Endothelial cell of umbilical vein (primary cell): ENCODE measurements around the gene OPN1SW. TPM values are rescaled to one million over a fixed set of nuclear protein-coding genes. Genes with fewer than 3 reads are reported as not detected.

Experiments
- BruUV-seq: library from RNA; stranded (reverse); fragments of 400-500 nt; replicated peaks from 2 replicates; lab custom pipeline; 2021; lab: Mats Ljungman, UMichigan
- CTCF ChIA-PET: fragments of 300-600, 350-600 bp; sonication (Branson Sonifier 250); formaldehyde crosslinking; loops from one replicate; lab custom pipeline; 2021; ENCODE audit warnings: antibody characterized with exemption, inconsistent platforms; lab: Charles Lee
- POLR2A ChIA-PET: fragments of 300-600, 350-600 bp; sonication (Branson Sonifier 250); formaldehyde crosslinking; loops from one replicate; lab custom pipeline; 2021; ENCODE audit warnings: antibody characterized with exemption, inconsistent platforms; lab: Charles Lee
- DNase-seq: peaks from one replicate; pipeline ENCODE4 v3.0.0-alpha.2; 2011; ENCODE audit warnings: low read depth, low spot score
- FAIRE-seq: peaks from 2 replicates; lab custom pipeline; 2011; peaks lifted over from hg19 to GRCh38; lab: Jason Lieb, UNC
- H2AFZ ChIP-seq: 2 replicates; pipeline ENCODE4 v1.6.0; 2012; ENCODE audit warnings: low read depth, low read length, control low read depth, inconsistent platforms
- H3K27ac ChIP-seq: 2 replicates; pipeline ENCODE4 v1.5.1; 2011; ENCODE audit warnings: low read depth, mild to moderate bottlenecking, control low read depth, low read length, moderate library complexity; ENCODE audit not compliant: insufficient read depth
- H3K27me3 ChIP-seq, 2 experiments: 2 replicates each; pipeline versions ENCODE4 v1.6.0 to v1.6.1; 2011; ENCODE audit warnings: low read length in 2 of 2, mixed read lengths in 1 of 2; ENCODE audit not compliant: control insufficient read depth in 2 of 2, insufficient read depth in 2 of 2
- H3K36me3 ChIP-seq, 2 experiments: 2 replicates in 1 of 2; 3 replicates in 1 of 2; pipeline ENCODE4 v1.5.1; 2011; ENCODE audit warnings: low read length in 2 of 2, mild to moderate bottlenecking in 1 of 2, moderate library complexity in 1 of 2; ENCODE audit not compliant: control insufficient read depth in 2 of 2, insufficient read depth in 2 of 2; ENCODE audit errors: extremely low read depth in 1 of 2
- H3K4me1 ChIP-seq: 3 replicates; pipeline ENCODE4 v1.5.1; 2011; ENCODE audit warnings: mild to moderate bottlenecking, low read length; ENCODE audit not compliant: control insufficient read depth, insufficient read depth; ENCODE audit errors: extremely low read depth
- H3K4me2 ChIP-seq: 2 replicates; pipeline ENCODE4 v1.6.1; 2011; ENCODE audit warnings: low read length, control low read depth, mixed read lengths; ENCODE audit not compliant: insufficient read depth
- H3K4me3 ChIP-seq, 3 experiments: fragments of 200-600 bp in 1 of 3; sonication (generic), shearing (Covaris generic) in 1 of 3; replicated peaks in 1 of 3; 2 replicates each; pipeline ENCODE4 v1.5.1; 2011 to 2016; ENCODE audit warnings: control low read depth in 3 of 3, low read length in 3 of 3, mild to moderate bottlenecking in 2 of 3, inconsistent platforms in 1 of 3, low read depth in 1 of 3, moderate library complexity in 1 of 3; ENCODE audit not compliant: insufficient read depth in 1 of 3
- H3K79me2 ChIP-seq: 2 replicates; pipeline ENCODE4 v1.6.0; 2012; ENCODE audit warnings: low read length, inconsistent platforms; ENCODE audit not compliant: control insufficient read depth, insufficient read depth
- H3K9ac ChIP-seq: replicated peaks from 2 replicates; pipeline ENCODE3; 2011; ENCODE audit warnings: low read length, control low read depth; ENCODE audit not compliant: insufficient read depth; ENCODE audit errors: extremely low read depth
- H3K9me1 ChIP-seq: replicated peaks from 3 replicates; pipeline ENCODE4 v1.6.0; 2011; ENCODE audit warnings: mild to moderate bottlenecking, low read length; ENCODE audit not compliant: control insufficient read depth, insufficient read depth; ENCODE audit errors: extremely low read depth
- H3K9me3 ChIP-seq: replicated peaks from 2 replicates; pipeline ENCODE4 v1.5.1; 2012; ENCODE audit warnings: low read length, inconsistent platforms; ENCODE audit not compliant: control insufficient read depth, insufficient read depth
- H4K20me1 ChIP-seq: replicated peaks from 2 replicates; pipeline ENCODE3; 2011; ENCODE audit warnings: mild to moderate bottlenecking, low read length; ENCODE audit not compliant: control insufficient read depth, insufficient read depth; ENCODE audit errors: extremely low read depth
- EZH2 ChIP-seq: IDR thresholded peaks from 2 replicates; pipeline ENCODE4 v1.6.1; 2012; ENCODE audit warnings: borderline replicate concordance, low read depth, mild to moderate bottlenecking, moderate library complexity, low read length, inconsistent platforms; ENCODE audit not compliant: severe bottlenecking
- FOS ChIP-seq: IDR thresholded peaks from 2 replicates; pipeline ENCODE4 v1.6.1; 2011; ENCODE audit warnings: mild to moderate bottlenecking, low read length, moderate library complexity, borderline replicate concordance; ENCODE audit not compliant: insufficient read depth
- GATA2 ChIP-seq: IDR thresholded peaks from 2 replicates; pipeline ENCODE4 v1.7.0; 2011; ENCODE audit warnings: low read depth, mild to moderate bottlenecking, moderate library complexity, mixed read lengths, low read length; ENCODE audit not compliant: insufficient read length, insufficient read depth
- JUN ChIP-seq: IDR thresholded peaks from 2 replicates; pipeline ENCODE4 v1.6.1; 2011; ENCODE audit warnings: borderline replicate concordance, low read depth; ENCODE audit not compliant: insufficient read length, insufficient read depth
- MAX ChIP-seq: IDR thresholded peaks from 2 replicates; pipeline ENCODE4 v1.6.1; 2011; ENCODE audit not compliant: insufficient read depth, insufficient read length
- MYC ChIP-seq: IDR thresholded peaks from one replicate; pipeline ENCODE4 v1.6.1; 2011; ENCODE audit warnings: mild to moderate bottlenecking, low read depth, low read length
- POLR2A ChIP-seq: IDR thresholded peaks from 2 replicates; pipeline ENCODE4 v1.6.1; 2012; ENCODE audit warnings: low read depth, mild to moderate bottlenecking, control low read depth, low read length
- POLR2AphosphoS5 ChIP-seq: IDR thresholded peaks from 2 replicates; pipeline ENCODE4 v1.6.1; 2012; ENCODE audit warnings: low read depth, mild to moderate bottlenecking, control low read depth, low read length, moderate library complexity; ENCODE audit not compliant: insufficient read depth
- dilution Hi-C: fragments of 300-500 bp; cut with MboI; formaldehyde crosslinking; loops from one replicate; pipeline ENCODE4 v1.15.0; 2019; ENCODE audit warnings: low sequenced_read_pairs; ENCODE audit not compliant: extremely low pct_ligation_motif_present
- intact Hi-C: fragments of 100-400 bp; cut with micrococcal nuclease; formaldehyde crosslinking; loops from one replicate; pipeline ENCODE4 v1.10.0; 2022
- polyA plus RNA-seq, 4 experiments: library from polyadenylated mRNA; depleted of rRNA in 3 of 4; stranded (reverse) in 3 of 4; unstranded in 1 of 4; fragments of >200 nt; gene quantifications; 2 replicates each; pipeline versions ENCODE4 v1.2.1 to v1.2.3, GENCODE V29; 2011 to 2012; ENCODE audit warnings: missing spikeins in 1 of 4
- total RNA-seq: library from RNA; stranded (reverse); gene quantifications from 2 replicates; pipeline ENCODE4 v1.2.3, GENCODE V29; 2021

Gene OPN1SW
- total and polyA plus RNA-seq, 2 donors (not counting 3 experiments of a cell fraction or from before 2014, with no cell fraction given) = not detected

GRCh38 chr7:128747327-128748079, 28.1 kb downstream of the OPN1SW start:
- peaks cover 88% of the 10 kb centered on the region for H3K79me2 ChIP-seq
- FAIRE-seq (no peak), DNase-seq (no peak)
- H3K27ac ChIP-seq = no peak overlapping the region
- H3K4me1 ChIP-seq = no peaks in the 10 kb centered on the region
- dilution Hi-C loops = no loop called here
- BruUV-seq = no TSS peak
- no peak overlapping the region for H3K4me3 ChIP-seq
- no peak overlapping the region for H3K4me2 ChIP-seq
- no peaks in the 10 kb centered on the region for H3K9me1 ChIP-seq
- H4K20me1 ChIP-seq = peaks cover 16% of the 10 kb centered on the region
- H3K9me3 ChIP-seq = no peaks in the 10 kb centered on the region
- TF ChIP-seq MAX (no peak), POLR2A (no peak), POLR2AphosphoS5 (no peak), FOS (no peak), EZH2 (no peak)
- H3K36me3 ChIP-seq = peaks cover 9 to 18% of the 10 kb centered on the region in 2 experiments
- no peak overlapping the region for H2AFZ ChIP-seq
- no peak overlapping the region for H3K9ac ChIP-seq
- intact Hi-C loops = no loop called here
- H3K27me3 ChIP-seq = no peaks in the 10 kb centered on the region
- ChIA-PET CTCF (interaction anchor here (1.2 kb wide), 1 partner anchor 9 kb away, joined by 3 read pairs; no protein-coding TSS in a partner anchor), POLR2A (no interaction called here)

DNA sequence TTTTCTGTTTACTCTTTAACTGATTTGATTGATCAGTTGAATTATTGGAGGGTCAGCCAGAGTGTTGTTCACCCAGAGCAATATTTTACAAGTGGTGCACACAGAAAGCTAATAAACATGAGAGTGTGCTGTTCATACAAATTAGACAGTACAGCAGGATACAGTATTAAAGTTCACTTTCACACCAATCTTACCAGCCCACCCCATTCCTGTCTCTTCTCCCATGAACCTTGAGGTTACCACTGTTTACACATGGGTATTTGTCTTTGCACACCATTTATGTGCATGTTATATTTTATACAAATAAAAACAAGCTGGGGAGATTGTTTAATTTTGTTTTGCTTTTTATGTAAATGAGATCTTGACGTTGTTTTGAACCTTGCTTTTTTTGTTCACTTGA, 29.9 kb downstream of the OPN1SW start:
- no peak overlapping the region for H3K9ac ChIP-seq
- peaks cover 23% of the 10 kb centered on the region for H4K20me1 ChIP-seq
- intact Hi-C loops = no loop called here
- H2AFZ ChIP-seq = no peak overlapping the region
- ChIA-PET CTCF (no interaction called here), POLR2A (no interaction called here)
- no peaks in the 10 kb centered on the region for H3K9me3 ChIP-seq
- peaks cover 94% of the 10 kb centered on the region for H3K79me2 ChIP-seq
- DNase-seq (no peak), FAIRE-seq (no peak)
- H3K4me3 ChIP-seq = no peak overlapping the region
- no peaks in the 10 kb centered on the region for H3K27me3 ChIP-seq
- dilution Hi-C loops = no loop called here
- TF ChIP-seq MYC = no peak
- no peak for TF ChIP-seq JUN
- TF ChIP-seq FOS = no peak
- no peak for TF ChIP-seq GATA2
- no peaks in the 10 kb centered on the region for H3K9me1 ChIP-seq
- H3K27ac ChIP-seq = no peak overlapping the region
- H3K4me2 ChIP-seq = no peak overlapping the region
- BruUV-seq = no TSS peak
- H3K4me1 ChIP-seq = peaks cover 13% of the 10 kb centered on the region
- H3K36me3 ChIP-seq = peaks cover 7 to 18% of the 10 kb centered on the region in 2 experiments
